HepG2 (cell line): ENCODE measurements around the gene PDZD4. TPM values are rescaled to one million over a fixed set of nuclear protein-coding genes. Genes with fewer than 3 reads are reported as not detected.

Source experiments
- ATAC-seq: fragments of 200-7000 bp; cut with Tn5 transposase; 3 replicates; pipeline ENCODE4 v1.9.1; 2020; ENCODE audit warnings: mild to moderate bottlenecking, moderate library complexity
- BruUV-seq: library from RNA; stranded (reverse); fragments of 400-500 nt; replicated peaks from 2 replicates; lab custom pipeline; 2021; lab: Mats Ljungman, UMichigan
- CTCF ChIA-PET: fragments of 300-600 bp; formaldehyde crosslinking; extraction: SDS; loops from one replicate; lab custom pipeline; 2021; ENCODE audit warnings: low total read pairs, inconsistent platforms, low intra/inter-chr PET ratio; lab: Yijun Ruan, JAX
- POLR2A ChIA-PET: fragments of 350-600 bp; sonication (Branson Sonifier 250); formaldehyde crosslinking; loops from one replicate; lab custom pipeline; 2020; ENCODE audit warnings: antibody characterized with exemption, inconsistent platforms; lab: Yijun Ruan, JAX
- DNase-seq: peaks from one replicate; pipeline ENCODE4 v3.0.0-alpha.2; 2015; ENCODE audit warnings: low spot score
- FAIRE-seq: peaks from 3 replicates; lab custom pipeline; 2011; peaks lifted over from hg19 to GRCh38; lab: Jason Lieb, UNC
- H2AFZ ChIP-seq: one replicate; pipeline ENCODE4 v1.6.1; 2011; ENCODE audit warnings: low read length, inconsistent platforms
- H3K27ac ChIP-seq: fragments of 300-600 bp; 3 replicates; pipeline ENCODE4 v1.8.0; 2011; ENCODE audit warnings: mixed run types, mild to moderate bottlenecking, mixed read lengths, low read length, inconsistent platforms; ENCODE audit not compliant: insufficient read depth; ENCODE audit errors: extremely low read length
- H3K27me3 ChIP-seq, 2 experiments: fragments of 200-600 bp in 1 of 2; 2 replicates in 1 of 2; 3 replicates in 1 of 2; pipeline versions ENCODE4 v1.6.0 to v1.8.0; 2011; ENCODE audit warnings: low read length in 2 of 2, mild to moderate bottlenecking in 2 of 2, moderate library complexity in 2 of 2, inconsistent platforms in 1 of 2; ENCODE audit not compliant: insufficient read depth in 2 of 2, control insufficient read depth in 1 of 2
- H3K36me3 ChIP-seq, 2 experiments: fragments of 200-600 bp in 1 of 2; replicated peaks in 1 of 2; 2 replicates in 1 of 2; 3 replicates in 1 of 2; pipeline versions ENCODE4 v1.5.1 to v1.8.0; 2011; ENCODE audit warnings: low read length in 2 of 2, inconsistent platforms in 1 of 2; ENCODE audit not compliant: insufficient read depth in 2 of 2, control insufficient read depth in 1 of 2
- H3K4me1 ChIP-seq: 2 replicates; pipeline ENCODE4 v1.5.1; 2012; ENCODE audit warnings: low read length, inconsistent platforms; ENCODE audit not compliant: insufficient read depth
- H3K4me2 ChIP-seq: 2 replicates; pipeline ENCODE4 v1.6.0; 2011; ENCODE audit warnings: low read depth, low read length, inconsistent platforms
- H3K4me3 ChIP-seq, 3 experiments: fragments of 200-600 bp in 1 of 3; sonication (generic), shearing (Covaris generic) in 1 of 3; replicated peaks in 1 of 3; 2 replicates each; pipeline ENCODE4 v1.5.1; 2011 to 2016; ENCODE audit warnings: low read length in 3 of 3, inconsistent platforms in 2 of 3, low read depth in 2 of 3, mild to moderate bottlenecking in 2 of 3, control low read depth in 1 of 3, mixed read lengths in 1 of 3; ENCODE audit not compliant: insufficient read depth in 1 of 3
- H3K79me2 ChIP-seq: one replicate; pipeline ENCODE4 v1.6.1; 2011; ENCODE audit warnings: low read length, inconsistent platforms; ENCODE audit not compliant: insufficient read depth
- H3K9ac ChIP-seq: 2 replicates; pipeline ENCODE4 v1.6.0; 2011; ENCODE audit warnings: mild to moderate bottlenecking, low read depth, low read length, inconsistent platforms; ENCODE audit not compliant: insufficient read depth
- H3K9me3 ChIP-seq: 2 replicates; pipeline ENCODE4 v1.5.1; 2012; ENCODE audit warnings: mild to moderate bottlenecking, low read length
- H4K20me1 ChIP-seq: 2 replicates; pipeline ENCODE4 v1.6.0; 2011; ENCODE audit warnings: inconsistent platforms, mild to moderate bottlenecking, low read length, moderate library complexity; ENCODE audit not compliant: insufficient read depth
- AGO2 ChIP-seq: fragments of 200-400 bp; formaldehyde crosslinking; optimal IDR thresholded peaks from 2 replicates; pipeline ENCODE3; 2017; ENCODE audit warnings: mild to moderate bottlenecking, low read depth, low read length, moderate library complexity
- AHR ChIP-seq: IDR thresholded peaks from 2 replicates; pipeline ENCODE4 v1.6.1; 2018; ENCODE audit warnings: missing genetic modification reagents, missing compliant biosample characterization
- ELF1 ChIP-seq: sonication (generic); formaldehyde crosslinking; IDR thresholded peaks from 2 replicates; pipeline ENCODE4 v1.4.0; 2020; ENCODE audit warnings: missing genetic modification reagents
- HNRNPL ChIP-seq: fragments of 200-400 bp; formaldehyde crosslinking; IDR thresholded peaks from 2 replicates; pipeline ENCODE4 v1.6.1; 2017; ENCODE audit warnings: mild to moderate bottlenecking, low read depth, low read length
- IKZF4 ChIP-seq: sonication (generic); formaldehyde crosslinking; IDR thresholded peaks from 2 replicates; pipeline ENCODE4 v1.5.1; 2020; ENCODE audit warnings: borderline replicate concordance, mild to moderate bottlenecking, low read depth, missing genetic modification reagents; ENCODE audit errors: not compliant biosample characterization
- POLR2G ChIP-seq: fragments of 200-400 bp; formaldehyde crosslinking; IDR thresholded peaks from 2 replicates; pipeline ENCODE4 v1.6.1; 2018; ENCODE audit warnings: mild to moderate bottlenecking, low read depth, low read length, moderate library complexity
- ZFY ChIP-seq: sonication (generic); formaldehyde crosslinking; IDR thresholded peaks from 2 replicates; pipeline ENCODE4 v1.4.0; 2020; ENCODE audit warnings: missing genetic modification reagents
- ZFYVE20 ChIP-seq: sonication (generic); formaldehyde crosslinking; IDR thresholded peaks from 2 replicates; pipeline ENCODE4 v1.8.0; 2023; ENCODE audit warnings: low read depth, mild to moderate bottlenecking, moderate library complexity, missing genetic modification reagents, borderline replicate concordance
- ZNF446 ChIP-seq: sonication (generic); formaldehyde crosslinking; IDR thresholded peaks from 2 replicates; pipeline ENCODE4 v1.5.0; 2020; ENCODE audit warnings: mild to moderate bottlenecking, missing genetic modification reagents
- ZNF772 ChIP-seq: sonication (generic); formaldehyde crosslinking; IDR thresholded peaks from 2 replicates; pipeline ENCODE4 v1.5.0; 2020; ENCODE audit warnings: mild to moderate bottlenecking, missing genetic modification reagents
- WGBS: methylation state at CpG from one replicate; pipeline ENCODE4 v1.1.6; 2017; ENCODE audit warnings: low lambda C conversion rate; 5-methylcytosine and 5-hydroxymethylcytosine counted together
- in situ Hi-C: cut with HindIII; loops from 2 replicates; pipeline ENCODE4 v1.10.0; 2017; ENCODE audit warnings: low pct_unique_long_range_greater_than_20kb; ENCODE audit not compliant: extremely low pct_ligation_motif_present
- intact Hi-C: fragments of 100-400 bp; cut with micrococcal nuclease; formaldehyde crosslinking; loops from one replicate; pipeline ENCODE4 v1.10.0; 2022; ENCODE audit not compliant: unreplicated experiment
- polyA plus RNA-seq, 8 experiments: library from polyadenylated mRNA; depleted of rRNA in 3 of 8; stranded (reverse) in 7 of 8; unstranded in 1 of 8; fragments of >200 nt; fragmentation: Illumina TruSeq in 4 of 8; extraction: Trizol in 4 of 8; gene quantifications; 2 replicates each; pipeline versions ENCODE4 v1.2.1 to v1.2.3, GENCODE V29; 2011 to 2016; ENCODE audit warnings: low read depth in 4 of 8, missing spikeins in 1 of 8, mixed read lengths in 1 of 8; ENCODE audit not compliant: insufficient read depth in 1 of 8
- total RNA-seq, 5 experiments: library from RNA; depleted of rRNA; stranded (reverse); fragments of >200 nt; fragmentation: Illumina TruSeq; extraction: Trizol; gene quantifications; 2 replicates each; pipeline ENCODE4 v1.2.3, GENCODE V29; 2016; ENCODE audit warnings: low read depth in 1 of 5

The PDZD4 gene
- total and polyA plus RNA-seq, 2 of the 13 experiments (the other 11 are each of a cell fraction or from before 2014, with no cell fraction given) = not detected

DNA sequence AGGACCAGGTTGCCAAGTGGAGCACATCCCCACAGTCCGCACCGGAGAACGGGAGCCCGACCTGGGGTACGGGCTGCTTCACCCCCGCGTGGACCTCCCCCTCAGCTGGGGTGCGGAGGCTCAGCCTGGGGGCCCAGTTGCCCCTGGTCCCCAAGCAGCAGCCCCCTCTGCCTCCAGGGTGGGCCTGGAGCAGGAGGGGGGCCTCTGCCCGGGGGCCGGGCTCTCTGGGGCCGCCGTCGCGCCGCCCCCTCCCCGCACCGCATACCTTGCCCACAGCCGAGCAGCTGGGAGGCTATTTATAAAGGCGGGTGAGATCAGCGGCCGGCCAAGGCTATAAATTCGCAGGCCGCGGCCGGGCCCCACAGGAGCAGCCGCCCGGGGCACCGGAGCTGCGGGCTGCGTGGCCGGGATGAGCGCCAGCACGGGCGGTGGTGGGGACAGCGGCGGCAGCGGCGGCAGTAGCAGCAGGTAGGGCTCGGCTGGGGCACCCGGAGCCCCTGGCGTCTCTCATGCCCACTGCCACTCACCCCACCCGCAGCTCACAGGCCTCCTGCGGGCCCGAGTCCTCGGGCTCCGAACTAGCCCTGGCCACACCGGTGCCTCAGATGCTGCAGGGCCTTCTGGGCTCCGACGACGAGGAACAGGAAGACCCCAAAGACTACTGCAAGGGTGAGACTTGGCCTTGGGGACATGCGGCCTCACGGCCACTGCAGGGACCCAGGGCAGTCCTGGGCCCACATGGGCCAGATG is 49.5 kb downstream of the PDZD4 start, which contains the start of gene SRPK3:
Gene SRPK3, plus strand, starts transcription at position 364 of the 750 bp plus-strand sequence. Its CDS starts 46 bp downstream, at position 410.
- Histone ChIP-seq H2AFZ (no peak within 1 kb of the TSS), H3K9me3 (no peaks in the 10 kb centered on the region), H3K27ac (no peak within 1 kb of the TSS), H3K36me3 (no peaks in the 10 kb centered on the region), H3K27me3 (no peaks in the 10 kb centered on the region), H4K20me1 (no peaks in the 10 kb centered on the region), H3K9ac (no peak within 1 kb of the TSS), H3K4me2 (peak within 1 kb of the TSS; percentile 42; the same call in 1 of the 2 replicates), H3K4me1 (no peaks in the 10 kb centered on the region), H3K4me3 (peak within 1 kb of the TSS in 1 of 3 experiments; percentile 23; a peak in 1 of 6 replicates), H3K79me2 (no peaks in the 10 kb centered on the region)
- FAIRE-seq (no peak), DNase-seq (no peak), ATAC-seq (peak; percentile 38)
- in situ Hi-C loops (no loop called here), intact Hi-C loops (no loop called here)
- WGBS = 0% methylated on average over 1 of the region's 52 CpGs
- ChIA-PET CTCF (no interaction called here), POLR2A (interaction anchor here (1.0 to 2.1 kb wide), 4 partner anchors 9 to 54 kb away, joined by 3 to 9 read pairs (median 4); partner anchors contain the start of genes IDH3G and SSR4)
- BruUV-seq = no TSS peak
- TF ChIP-seq ZFY (CRISPR knock-in tag) (0 out of 2 replicates have a peak, but pooled peaks have one; percentile 19), ZFYVE20 (no peak), HNRNPL (0 out of 2 replicates have a peak, but pooled peaks have one; percentile 28)

DNA sequence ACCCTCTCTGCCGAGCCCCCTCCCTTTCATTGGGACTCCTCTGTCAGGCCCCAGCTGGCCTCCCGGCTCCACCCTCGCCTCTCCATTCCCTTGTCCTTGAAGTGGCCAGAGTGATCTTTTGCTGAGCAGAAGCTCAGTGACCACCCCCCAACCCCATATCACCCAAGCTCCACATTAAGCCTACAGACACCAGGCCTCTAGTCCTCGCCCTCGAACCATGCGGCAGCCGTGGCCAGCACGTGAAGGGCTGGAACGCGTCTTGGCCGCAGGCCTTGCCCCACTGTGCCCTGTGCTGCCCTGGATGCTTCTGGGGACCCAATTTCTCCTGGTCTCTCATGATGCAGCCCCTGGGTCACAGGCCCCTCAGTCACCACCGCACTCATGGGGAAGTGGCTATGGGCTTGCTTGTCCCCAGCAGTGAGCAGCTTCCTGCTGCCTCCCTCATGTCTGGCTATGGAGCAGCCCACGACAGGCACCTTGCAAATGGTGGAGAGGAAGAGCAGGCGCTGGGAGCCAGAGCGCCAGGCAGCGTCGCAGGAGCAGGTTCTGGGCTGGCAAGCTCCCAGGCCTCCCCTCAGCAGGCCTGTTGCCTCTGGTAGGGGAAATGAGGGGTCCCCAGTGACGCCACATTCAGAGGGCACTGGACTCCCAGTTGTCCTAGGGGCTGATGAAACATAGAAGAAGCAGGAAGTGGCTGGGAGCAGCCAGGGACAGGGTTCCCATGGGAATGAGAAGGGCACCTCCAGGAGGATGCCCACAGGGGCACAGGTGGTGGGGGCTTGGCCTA is 50.3 kb downstream of the PDZD4 start:
- FAIRE-seq = no peak
- Histone ChIP-seq H3K36me3 (no peaks in the 10 kb centered on the region), H4K20me1 (no peaks in the 10 kb centered on the region), H3K4me3 (peak overlapping the region in 1 of 3 experiments; percentile 23; a peak in 1 of 6 replicates), H3K79me2 (no peaks in the 10 kb centered on the region), H3K9ac (no peak overlapping the region), H3K27ac (no peak overlapping the region), H3K9me3 (no peaks in the 10 kb centered on the region), H3K27me3 (no peaks in the 10 kb centered on the region), H2AFZ (no peak overlapping the region), H3K4me2 (peak overlapping the region; percentile 42; the same call in 1 of the 2 replicates), H3K4me1 (no peaks in the 10 kb centered on the region)
- no TSS peak for BruUV-seq
- no peak for TF ChIP-seq ZNF446 (CRISPR knock-in tag)
- TF ChIP-seq ELF1 (CRISPR knock-in tag) = 0 out of 2 replicates have a peak, but pooled peaks have one; percentile 35
- peak; percentile 68 for TF ChIP-seq AGO2
- peak; percentile 24; the same call in 1 of the 2 replicates for TF ChIP-seq POLR2G
- TF ChIP-seq ZNF772 (CRISPR knock-in tag) = no peak
- TF ChIP-seq AHR (CRISPR knock-in tag) = no peak
- TF ChIP-seq IKZF4 = no peak
- no peak for DNase-seq
- intact Hi-C loops (no loop called here), in situ Hi-C loops (no loop called here)
- ATAC-seq = peak; percentile 3; the same call in 2 of the 3 replicates
- ChIA-PET CTCF (no interaction called here), POLR2A (interaction anchor here (1.0 to 2.1 kb wide), 3 partner anchors 10 to 53 kb away, joined by 3 to 9 read pairs (median 4); partner anchors contain the start of genes IDH3G and SSR4)
- WGBS = 81% methylated on average over 7 of the region's 18 CpGs
